MM.1S (cell line): ENCODE data around the gene TKTL1.

Experiments used
- EZH2 ChIP-seq: fragments of 300-600 bp; sonication (generic); optimal IDR thresholded peaks from 2 replicates; pipeline ENCODE3; 2017; ENCODE audit warnings: low read depth, mild to moderate bottlenecking, antibody characterized with exemption, low read length, mixed read lengths
- EZH2phosphoT487 ChIP-seq: fragments of 300-600 bp; sonication (generic); IDR thresholded peaks from 2 replicates; pipeline ENCODE4 v1.6.1; 2018; ENCODE audit warnings: antibody characterized with exemption, low read length
- TF ChIP-seq, protein P1 (sequence below): fragments of 300-600 bp; sonication (generic); IDR thresholded peaks from 2 replicates; pipeline ENCODE4 v1.5.1; 2016; ENCODE audit warnings: antibody characterized with exemption, low read length, mixed read lengths

- TF ChIP-seq, protein P1, sequence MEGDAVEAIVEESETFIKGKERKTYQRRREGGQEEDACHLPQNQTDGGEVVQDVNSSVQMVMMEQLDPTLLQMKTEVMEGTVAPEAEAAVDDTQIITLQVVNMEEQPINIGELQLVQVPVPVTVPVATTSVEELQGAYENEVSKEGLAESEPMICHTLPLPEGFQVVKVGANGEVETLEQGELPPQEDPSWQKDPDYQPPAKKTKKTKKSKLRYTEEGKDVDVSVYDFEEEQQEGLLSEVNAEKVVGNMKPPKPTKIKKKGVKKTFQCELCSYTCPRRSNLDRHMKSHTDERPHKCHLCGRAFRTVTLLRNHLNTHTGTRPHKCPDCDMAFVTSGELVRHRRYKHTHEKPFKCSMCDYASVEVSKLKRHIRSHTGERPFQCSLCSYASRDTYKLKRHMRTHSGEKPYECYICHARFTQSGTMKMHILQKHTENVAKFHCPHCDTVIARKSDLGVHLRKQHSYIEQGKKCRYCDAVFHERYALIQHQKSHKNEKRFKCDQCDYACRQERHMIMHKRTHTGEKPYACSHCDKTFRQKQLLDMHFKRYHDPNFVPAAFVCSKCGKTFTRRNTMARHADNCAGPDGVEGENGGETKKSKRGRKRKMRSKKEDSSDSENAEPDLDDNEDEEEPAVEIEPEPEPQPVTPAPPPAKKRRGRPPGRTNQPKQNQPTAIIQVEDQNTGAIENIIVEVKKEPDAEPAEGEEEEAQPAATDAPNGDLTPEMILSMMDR = no peak
- no peak for TF ChIP-seq EZH2phosphoT487
- TF ChIP-seq EZH2 = no peak
Measured at GRCh38 chrX:154294791-154295574, 612 bp upstream of the TKTL1 start, which contains the start of gene TEX28.
